Measurements from ENCODE around the gene CORO2B.

DNA sequence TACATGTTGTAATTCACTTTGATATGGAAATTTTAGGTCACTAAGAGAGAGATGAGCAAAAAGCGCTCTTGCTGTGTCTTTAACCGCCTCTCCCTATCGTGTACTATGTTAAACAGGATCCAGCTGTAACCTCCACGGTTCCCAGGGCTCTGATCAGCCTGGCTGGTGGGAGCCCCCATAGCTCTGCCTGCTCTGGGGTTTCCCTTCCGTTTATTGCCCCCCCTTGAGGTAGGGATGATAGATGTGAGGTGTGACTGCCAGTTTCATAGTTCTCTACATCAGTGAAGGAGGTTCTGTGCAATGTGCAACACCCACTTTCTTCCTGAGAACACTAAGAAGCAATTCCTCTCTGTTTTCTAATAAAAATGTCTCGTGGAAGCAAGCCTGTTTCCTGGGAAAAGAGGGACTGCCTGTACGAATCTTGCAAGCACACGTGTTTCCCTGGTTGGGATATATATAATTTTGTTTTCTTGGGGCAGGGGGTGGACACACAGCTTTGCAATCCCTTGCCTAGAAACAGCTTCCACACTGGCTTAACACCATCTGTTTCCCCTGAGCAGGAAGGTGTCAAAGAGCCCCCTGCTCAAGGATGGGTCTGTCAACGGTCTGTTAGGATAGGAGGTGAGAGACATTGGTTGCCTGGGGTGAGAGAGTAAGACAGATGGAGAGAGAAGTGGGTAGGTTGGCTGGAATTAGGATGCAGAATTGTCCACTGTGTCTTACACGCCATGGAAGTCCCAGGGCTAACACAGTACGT is 23.8 kb downstream of the CORO2B start:
- TF ChIP-seq, protein P1, sequence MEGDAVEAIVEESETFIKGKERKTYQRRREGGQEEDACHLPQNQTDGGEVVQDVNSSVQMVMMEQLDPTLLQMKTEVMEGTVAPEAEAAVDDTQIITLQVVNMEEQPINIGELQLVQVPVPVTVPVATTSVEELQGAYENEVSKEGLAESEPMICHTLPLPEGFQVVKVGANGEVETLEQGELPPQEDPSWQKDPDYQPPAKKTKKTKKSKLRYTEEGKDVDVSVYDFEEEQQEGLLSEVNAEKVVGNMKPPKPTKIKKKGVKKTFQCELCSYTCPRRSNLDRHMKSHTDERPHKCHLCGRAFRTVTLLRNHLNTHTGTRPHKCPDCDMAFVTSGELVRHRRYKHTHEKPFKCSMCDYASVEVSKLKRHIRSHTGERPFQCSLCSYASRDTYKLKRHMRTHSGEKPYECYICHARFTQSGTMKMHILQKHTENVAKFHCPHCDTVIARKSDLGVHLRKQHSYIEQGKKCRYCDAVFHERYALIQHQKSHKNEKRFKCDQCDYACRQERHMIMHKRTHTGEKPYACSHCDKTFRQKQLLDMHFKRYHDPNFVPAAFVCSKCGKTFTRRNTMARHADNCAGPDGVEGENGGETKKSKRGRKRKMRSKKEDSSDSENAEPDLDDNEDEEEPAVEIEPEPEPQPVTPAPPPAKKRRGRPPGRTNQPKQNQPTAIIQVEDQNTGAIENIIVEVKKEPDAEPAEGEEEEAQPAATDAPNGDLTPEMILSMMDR (IDR thresholded peaks at IDR 0.05) = no peak
- TF ChIP-seq POLR2A (IDR thresholded peaks at IDR 0.05) = no peak
